Activated T-helper 1 cell treated with anti-CD3 and anti-CD28 coated beads, Interleukin-12 subunit alpha, Interleukin-12 subunit beta, Interleukin-2, Interleukin-4 antibody, amounts not matched to agents 30 ng/mL and 10 ng/mL and 1 ng/mL, durations not matched to agents 14 hours and 24 hours and 36 hours (primary cell): ENCODE measurements around the gene UQCRHL. TPM values are rescaled to one million over a fixed set of nuclear protein-coding genes. Genes with fewer than 3 reads are reported as not detected.
"Not testable (repeated sequence)": the region's sequence is repeated elsewhere in the genome, so short reads cannot be mapped to it uniquely, and the experiment has no call there.

ENCODE experiments used
- DNase-seq: peaks from one replicate; pipeline ENCODE4 v3.0.0; 2021; ENCODE audit warnings: low spot score
- H3K27ac Mint-ChIP-seq: one replicate; pipeline ENCODE4 v1.8.0; 2021; ENCODE audit warnings: mild to moderate bottlenecking, mixed read lengths
- H3K27me3 Mint-ChIP-seq: one replicate; pipeline ENCODE4 v1.8.0; 2022; ENCODE audit warnings: mild to moderate bottlenecking, moderate library complexity, mixed read lengths; ENCODE audit not compliant: insufficient read depth
- H3K36me3 Mint-ChIP-seq: one replicate; pipeline ENCODE4 v1.8.0; 2021; ENCODE audit warnings: low read depth, mixed read lengths
- H3K4me1 Mint-ChIP-seq: one replicate; pipeline ENCODE4 v1.8.0; 2021; ENCODE audit warnings: low read depth, mixed read lengths
- H3K4me3 Mint-ChIP-seq: one replicate; pipeline ENCODE4 v1.8.0; 2021; ENCODE audit warnings: mild to moderate bottlenecking, moderate library complexity, mixed read lengths
- H3K9me3 Mint-ChIP-seq: one replicate; pipeline ENCODE4 v1.8.0; 2021; ENCODE audit warnings: mixed read lengths
- intact Hi-C: fragments of 100-400 bp; cut with micrococcal nuclease; formaldehyde crosslinking; loops from one replicate; pipeline ENCODE4 v1.15.1; 2024
- total RNA-seq: library from RNA; stranded (reverse); gene quantifications from 2 replicates; pipeline ENCODE4 v1.2.3, GENCODE V29; 2022

The UQCRHL gene
- total RNA-seq, 1 donor from 2014 or later: 1.5 TPM

- DNase-seq: peak; percentile 37
- Mint-ChIP-seq H3K27me3 (peaks cover 3% of the 10 kb centered on the region), H3K9me3 (no peaks in the 10 kb centered on the region), H3K36me3 (peaks cover 6% of the 10 kb centered on the region), H3K4me3 (peak overlapping the region; percentile 95), H3K4me1 (peaks cover 34% of the 10 kb centered on the region), H3K27ac (peak overlapping the region; percentile 99)
- intact Hi-C loops: loop anchor here (1.0 to 10.0 kb wide), 3 partner anchors 373 to 1072 kb away; partner anchors contain the start of gene FBXO42
Observed at GRCh38 chr1:15833069-15833679, 25.7 kb upstream of the UQCRHL start.

- peaks cover 4% of the 10 kb centered on the region for H3K36me3 Mint-ChIP-seq
- H3K9me3 Mint-ChIP-seq: no peaks in the 10 kb centered on the region
- no peak overlapping the region for H3K4me3 Mint-ChIP-seq
- peaks cover 30% of the 10 kb centered on the region for H3K4me1 Mint-ChIP-seq
- intact Hi-C loops: loop anchor here (5.0 to 10.0 kb wide), 2 partner anchors 522 to 1075 kb away; partner anchors contain the start of gene FBXO42
- peaks cover 3% of the 10 kb centered on the region for H3K27me3 Mint-ChIP-seq
- H3K27ac Mint-ChIP-seq: no peak overlapping the region
- DNase-seq: no peak
Observed at GRCh38 chr1:15830258-15830657, 22.8 kb upstream of the UQCRHL start.

DNA sequence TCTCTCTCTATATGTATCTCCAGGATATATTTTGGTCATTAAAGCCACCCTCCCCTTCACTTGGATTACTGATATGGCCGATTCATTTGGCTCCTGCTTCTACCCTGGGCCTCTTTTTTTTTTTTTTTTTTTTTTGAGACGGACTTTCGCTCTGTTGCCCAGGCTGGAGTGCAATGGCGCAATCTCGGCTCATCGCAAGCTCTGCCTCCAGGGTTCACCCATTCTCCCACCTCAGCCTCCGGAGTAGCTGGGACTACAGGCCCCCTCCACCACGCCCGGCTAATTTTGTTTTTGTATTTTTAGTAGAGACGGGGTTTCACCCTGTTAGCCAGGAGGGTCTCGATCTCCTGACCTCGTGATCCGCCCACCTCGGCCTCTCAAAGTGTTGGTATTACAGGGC, 21.5 kb upstream of the UQCRHL start:
- peaks cover 30% of the 10 kb centered on the region for H3K4me1 Mint-ChIP-seq
- H3K36me3 Mint-ChIP-seq, H3K9me3 Mint-ChIP-seq, intact Hi-C loops, DNase-seq, H3K4me3 Mint-ChIP-seq, H3K27ac Mint-ChIP-seq, H3K27me3 Mint-ChIP-seq: not testable (repeated sequence)

GRCh38 chr1:15827567-15827966, 20.1 kb upstream of the UQCRHL start:
- H3K27me3 Mint-ChIP-seq, DNase-seq, H3K27ac Mint-ChIP-seq, intact Hi-C loops, H3K9me3 Mint-ChIP-seq, H3K36me3 Mint-ChIP-seq, H3K4me3 Mint-ChIP-seq: not testable (repeated sequence)
- peaks cover 24% of the 10 kb centered on the region for H3K4me1 Mint-ChIP-seq

- no peak overlapping the region for H3K27ac Mint-ChIP-seq
- peaks cover 4% of the 10 kb centered on the region for H3K36me3 Mint-ChIP-seq
- H3K4me1 Mint-ChIP-seq: peaks cover 23% of the 10 kb centered on the region
- H3K9me3 Mint-ChIP-seq: no peaks in the 10 kb centered on the region
- no peak overlapping the region for H3K4me3 Mint-ChIP-seq
- H3K27me3 Mint-ChIP-seq: no peaks in the 10 kb centered on the region
- no peak for DNase-seq
- intact Hi-C loops: no loop called here
Observed at GRCh38 chr1:15826810-15827507, 19.5 kb upstream of the UQCRHL start.

DNA sequence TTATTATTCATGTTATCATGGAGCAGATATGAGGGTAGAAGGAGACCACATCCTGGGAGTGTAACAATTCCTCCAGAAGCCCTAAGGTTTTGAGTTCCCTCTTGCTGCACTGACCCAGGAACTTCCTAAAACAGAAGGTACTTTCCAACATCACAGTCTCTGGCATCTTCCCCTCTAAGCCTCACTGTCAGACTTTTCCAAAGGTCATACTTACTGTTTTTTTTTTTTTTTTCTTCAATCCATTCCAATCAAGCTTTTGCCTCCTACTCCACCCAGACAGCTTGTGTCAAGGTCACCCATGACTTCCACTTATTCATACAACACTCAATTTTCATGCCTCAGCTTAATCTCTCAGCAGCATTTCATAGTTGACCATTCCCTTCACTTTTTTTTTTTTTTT, 18.4 kb upstream of the UQCRHL start:
- Mint-ChIP-seq H3K4me3 (no peak overlapping the region), H3K27ac (no peak overlapping the region), H3K27me3 (no peaks in the 10 kb centered on the region), H3K4me1 (peaks cover 18% of the 10 kb centered on the region), H3K9me3 (no peaks in the 10 kb centered on the region), H3K36me3 (no peaks in the 10 kb centered on the region)
- DNase-seq: no peak
- intact Hi-C loops: no loop called here

- no peak overlapping the region for H3K27ac Mint-ChIP-seq
- DNase-seq: no peak
- no peaks in the 10 kb centered on the region for H3K27me3 Mint-ChIP-seq
- intact Hi-C loops: no loop called here
- peaks cover 10% of the 10 kb centered on the region for H3K4me1 Mint-ChIP-seq
- no peaks in the 10 kb centered on the region for H3K9me3 Mint-ChIP-seq
- H3K36me3 Mint-ChIP-seq: no peaks in the 10 kb centered on the region
- H3K4me3 Mint-ChIP-seq: no peak overlapping the region
Observed at GRCh38 chr1:15820478-15820877, 13.0 kb upstream of the UQCRHL start.

- no peak for DNase-seq
Observed at GRCh38 chr1:15816674-15817073, 9.2 kb upstream of the UQCRHL start.

DNA sequence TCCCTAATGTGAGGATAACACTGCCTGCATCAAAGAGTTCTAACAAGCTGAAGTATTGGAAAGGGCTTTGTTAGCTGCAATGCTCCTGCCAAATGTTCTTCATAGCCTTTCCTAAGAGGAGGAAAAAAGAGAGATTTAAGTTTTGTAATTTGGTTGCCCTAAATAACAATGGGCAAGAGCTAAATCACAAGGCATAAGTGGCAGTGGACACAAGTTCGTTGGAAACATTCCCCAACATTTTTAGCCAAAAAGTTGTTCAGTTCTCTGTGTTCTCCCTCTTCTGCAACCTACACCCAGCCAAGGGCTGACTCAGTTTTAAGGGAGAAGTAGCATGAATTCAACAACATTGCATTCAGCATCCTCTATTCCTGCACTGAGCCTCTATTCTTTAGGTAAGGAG, 2.6 kb upstream of the UQCRHL start:
- DNase-seq: no peak
- no peaks in the 10 kb centered on the region for H3K36me3 Mint-ChIP-seq
- intact Hi-C loops: no loop called here
- no peaks in the 10 kb centered on the region for H3K9me3 Mint-ChIP-seq
- H3K27me3 Mint-ChIP-seq: peaks cover 6% of the 10 kb centered on the region
- H3K4me3 Mint-ChIP-seq: no peak overlapping the region
- no peaks in the 10 kb centered on the region for H3K4me1 Mint-ChIP-seq
- no peak overlapping the region for H3K27ac Mint-ChIP-seq

More at GRCh38 chr1:15816674-15817073, 9.2 kb upstream of the UQCRHL start:
- intact Hi-C loops: loop anchor here (5.0 kb wide), 1 partner anchor 191 kb away; no protein-coding TSS in a partner anchor
- Mint-ChIP-seq H3K4me1 (peaks cover 12% of the 10 kb centered on the region), H3K36me3 (no peaks in the 10 kb centered on the region), H3K27ac (no peak overlapping the region), H3K4me3 (no peak overlapping the region), H3K27me3 (no peaks in the 10 kb centered on the region), H3K9me3 (no peaks in the 10 kb centered on the region)

- Mint-ChIP-seq H3K4me3 (no peak overlapping the region), H3K36me3 (no peaks in the 10 kb centered on the region), H3K9me3 (no peaks in the 10 kb centered on the region), H3K4me1 (no peaks in the 10 kb centered on the region), H3K27ac (no peak overlapping the region), H3K27me3 (peaks cover 6% of the 10 kb centered on the region)
- intact Hi-C loops: no loop called here
- DNase-seq: no peak
Observed at GRCh38 chr1:15808955-15809354, 1.5 kb upstream of the UQCRHL start.

DNA sequence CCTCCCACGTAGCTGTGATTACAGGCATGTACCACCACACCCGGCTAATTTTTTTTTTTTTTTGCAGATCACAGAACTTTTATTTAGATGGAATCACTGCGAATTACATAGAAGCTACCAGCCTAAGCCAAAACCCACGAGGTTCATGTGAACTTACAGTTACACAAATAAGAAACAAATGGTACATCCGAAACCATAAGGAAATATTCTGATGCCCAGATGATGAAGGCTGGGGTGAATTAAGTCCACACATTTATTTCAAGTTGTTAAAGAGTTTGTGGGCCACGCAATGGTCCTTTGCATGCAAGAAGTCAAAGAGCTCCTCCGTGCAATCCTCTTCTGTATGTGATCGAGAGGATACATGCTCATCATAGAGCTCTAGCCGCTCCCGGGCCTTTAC, 328 bp downstream of the UQCRHL start:
- Mint-ChIP-seq H3K27me3 (peaks cover 15% of the 10 kb centered on the region), H3K4me1 (no peaks in the 10 kb centered on the region), H3K4me3 (no peak overlapping the region), H3K9me3 (no peaks in the 10 kb centered on the region), H3K36me3 (no peaks in the 10 kb centered on the region), H3K27ac (no peak overlapping the region)
- intact Hi-C loops: no loop called here
- DNase-seq: no peak

- no peaks in the 10 kb centered on the region for H3K36me3 Mint-ChIP-seq
- H3K4me1 Mint-ChIP-seq: peaks cover 4% of the 10 kb centered on the region
- no peaks in the 10 kb centered on the region for H3K9me3 Mint-ChIP-seq
- no peak for DNase-seq
- intact Hi-C loops: no loop called here
- peaks cover 15% of the 10 kb centered on the region for H3K27me3 Mint-ChIP-seq
- no peak overlapping the region for H3K4me3 Mint-ChIP-seq
- H3K27ac Mint-ChIP-seq: no peak overlapping the region
Observed at GRCh38 chr1:15804060-15804459, 3.4 kb downstream of the UQCRHL start.

DNA sequence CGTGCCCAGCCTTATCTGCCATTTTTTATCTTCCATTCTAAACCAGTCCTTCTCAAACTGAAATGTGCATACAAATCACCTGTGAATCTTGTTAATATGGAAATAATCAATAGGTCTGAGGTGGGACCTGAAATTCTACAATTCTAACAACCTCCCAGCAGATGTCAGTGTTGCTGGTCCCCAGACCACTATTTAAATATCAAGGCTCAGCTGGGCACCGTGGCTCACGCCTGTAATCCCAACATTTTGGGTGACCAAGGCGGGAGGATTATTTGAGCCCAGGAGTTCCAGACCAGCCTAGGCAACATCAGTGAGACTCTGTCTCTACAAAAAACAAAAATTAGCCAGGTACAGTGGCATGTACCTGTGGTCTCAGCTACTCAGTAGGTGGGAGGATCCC, 4.1 kb downstream of the UQCRHL start:
- no peak for DNase-seq
- intact Hi-C loops: loop anchor here (1.0 to 2.0 kb wide), 2 partner anchors 203 to 253 kb away; no protein-coding TSS in a partner anchor
- no peaks in the 10 kb centered on the region for H3K36me3 Mint-ChIP-seq
- no peak overlapping the region for H3K27ac Mint-ChIP-seq
- no peaks in the 10 kb centered on the region for H3K9me3 Mint-ChIP-seq
- peaks cover 4% of the 10 kb centered on the region for H3K4me1 Mint-ChIP-seq
- peaks cover 15% of the 10 kb centered on the region for H3K27me3 Mint-ChIP-seq
- H3K4me3 Mint-ChIP-seq: no peak overlapping the region
